Measurements from ENCODE around the gene SUPT20H.
A peak's percentile ranks its signal among the peaks of the same experiment; 100 is the strongest.

The SUPT20H gene

DNA sequence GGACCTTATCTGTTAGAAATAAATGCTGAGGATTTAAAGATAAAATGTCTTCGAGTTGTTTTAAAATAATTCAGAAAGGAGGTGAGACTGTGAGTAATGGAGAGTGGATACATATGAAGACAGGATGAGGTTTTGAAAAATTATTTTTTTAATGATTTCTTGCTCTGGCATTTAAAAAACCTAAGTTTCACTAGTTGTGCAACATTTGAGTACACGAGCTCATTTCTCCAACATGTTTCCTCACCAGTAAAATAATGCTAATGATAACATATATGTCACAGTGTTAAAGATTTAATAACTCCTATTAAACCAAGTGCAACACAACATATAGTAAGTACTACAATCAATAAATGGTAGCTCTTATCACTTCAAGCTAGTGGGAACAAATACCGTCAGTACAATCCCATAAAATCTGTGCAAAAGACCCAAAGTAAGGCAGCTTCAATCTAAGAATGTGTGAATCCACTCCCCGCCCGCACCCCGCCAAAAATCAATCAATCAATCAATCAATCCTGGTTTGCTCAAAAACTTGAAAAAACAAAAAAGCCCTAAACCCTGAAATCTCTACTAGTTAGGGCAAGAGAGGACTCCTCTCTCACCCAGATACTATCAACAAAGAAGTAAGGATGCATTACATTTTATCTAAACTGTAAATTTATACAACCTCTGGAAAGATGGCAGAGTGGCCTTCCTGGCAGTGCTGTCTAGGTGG is 61.6 kb downstream of the SUPT20H start:
- no peak for DNase-seq

DNA sequence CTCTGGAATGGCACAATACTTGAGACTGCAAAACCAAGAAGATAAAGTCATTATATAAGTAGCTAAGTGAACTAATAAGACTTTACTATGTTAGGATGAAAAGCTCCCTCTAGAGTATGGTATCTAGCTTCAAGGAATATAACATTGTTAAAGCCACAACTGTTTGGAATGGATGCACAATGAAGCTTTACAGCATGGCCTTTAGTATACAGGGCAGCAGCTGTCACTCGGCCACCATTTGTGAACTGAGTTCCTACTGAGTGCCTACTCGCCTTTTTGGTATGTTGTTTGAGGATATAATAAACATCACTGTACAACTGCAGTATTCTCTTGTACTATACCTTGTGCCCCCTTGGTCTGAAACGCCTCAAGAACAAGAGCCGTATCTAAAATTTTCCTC is 67.1 kb downstream of the SUPT20H start:
- DNase-seq, result no peak

DNA sequence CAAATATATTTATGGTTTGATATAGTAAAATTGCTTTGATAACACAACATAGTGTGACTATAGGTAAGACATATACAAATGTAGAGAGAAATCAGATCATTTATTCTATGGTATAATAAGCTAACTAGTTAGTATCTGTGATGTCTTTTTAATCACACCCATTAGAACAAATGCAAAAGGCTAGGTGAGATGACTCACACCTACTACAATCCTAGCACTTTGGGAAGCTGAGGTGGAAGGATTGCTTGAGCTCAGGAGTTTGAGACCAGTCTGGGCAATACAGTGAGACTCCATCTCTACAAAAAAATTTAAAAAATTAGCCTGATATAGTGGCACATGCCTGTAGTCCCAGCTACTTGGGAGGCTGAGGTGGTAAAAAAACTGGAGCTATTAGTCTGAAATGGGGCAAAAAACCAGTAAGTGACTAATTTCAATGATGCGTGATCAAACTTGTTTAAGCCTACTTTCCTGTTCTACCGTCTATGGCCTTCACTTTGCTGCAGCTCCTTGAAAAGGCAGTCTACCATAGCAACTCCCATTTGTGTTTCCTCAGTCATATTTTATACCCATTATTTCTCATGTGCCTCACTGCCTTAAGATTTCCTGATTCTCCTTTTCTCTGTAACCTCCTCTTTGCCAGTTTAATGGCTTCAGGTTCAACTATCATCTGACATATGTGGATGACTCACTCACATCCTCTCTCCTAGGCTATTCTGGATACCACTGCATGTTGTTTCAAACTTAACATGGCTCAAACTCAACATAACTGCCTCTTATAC is 72.8 kb downstream of the SUPT20H start:
- DNase-seq, result no peak

DNA sequence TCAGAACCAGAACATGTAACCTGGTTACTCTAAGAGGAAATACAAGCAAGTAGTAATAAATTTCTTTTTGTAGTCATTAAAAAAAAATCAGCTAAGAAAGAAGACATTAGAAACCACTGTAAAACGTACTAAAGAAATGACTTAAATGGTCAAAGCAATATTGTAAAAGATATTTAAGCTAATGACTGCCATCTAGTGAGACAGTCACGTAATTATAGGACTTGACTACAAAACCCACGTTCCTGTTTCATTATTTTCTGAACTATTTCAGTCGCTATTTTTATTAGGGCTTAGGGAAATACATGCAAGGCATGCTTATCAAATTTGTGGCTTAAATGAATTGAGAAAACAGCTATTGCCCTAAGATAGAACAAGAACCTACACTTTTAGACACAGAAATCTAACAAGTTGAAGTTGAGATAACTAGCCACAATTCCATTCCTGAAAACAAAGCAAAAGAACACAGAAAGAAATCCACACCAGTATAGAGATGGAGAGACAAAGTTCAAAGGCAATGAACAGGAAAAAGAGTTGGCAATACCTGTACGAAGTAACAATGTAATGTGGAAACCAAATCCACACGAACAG is 78.2 kb downstream of the SUPT20H start:
- DNase-seq, result peak; percentile 13

GRCh38 chr13:36979361-36980050 is 80.0 kb downstream of the SUPT20H start:
- no peak for DNase-seq

DNA sequence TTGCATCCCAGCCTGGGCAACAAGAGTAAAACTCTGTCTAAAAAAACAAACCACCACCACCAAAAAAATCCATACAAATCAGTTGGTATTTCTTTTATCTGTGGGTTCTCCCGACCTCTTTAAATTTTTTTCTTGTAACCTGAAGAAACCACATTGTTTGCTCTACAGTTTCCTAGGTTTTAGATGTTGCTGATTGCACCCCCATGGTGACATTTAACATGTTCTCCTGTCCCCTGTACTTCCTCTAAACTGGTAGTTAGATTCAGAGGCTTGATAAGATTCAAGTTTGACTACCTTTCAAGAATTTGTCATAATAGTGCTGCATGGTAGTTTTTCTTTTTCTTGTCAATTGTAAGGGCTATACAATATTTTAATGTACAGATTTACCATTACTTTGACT is 84.3 kb downstream of the SUPT20H start:
- no peak for DNase-seq

- no peak for DNase-seq
Observed at GRCh38 chr13:36973621-36974295, 85.7 kb downstream of the SUPT20H start.

- no peak for DNase-seq
Observed at GRCh38 chr13:36973009-36973408, 86.5 kb downstream of the SUPT20H start.

GRCh38 chr13:36966404-36966803 is 93.1 kb downstream of the SUPT20H start:
- no peak for DNase-seq

- DNase-seq, result no peak
Observed at GRCh38 chr13:36965767-36966166, 93.7 kb downstream of the SUPT20H start.

DNA sequence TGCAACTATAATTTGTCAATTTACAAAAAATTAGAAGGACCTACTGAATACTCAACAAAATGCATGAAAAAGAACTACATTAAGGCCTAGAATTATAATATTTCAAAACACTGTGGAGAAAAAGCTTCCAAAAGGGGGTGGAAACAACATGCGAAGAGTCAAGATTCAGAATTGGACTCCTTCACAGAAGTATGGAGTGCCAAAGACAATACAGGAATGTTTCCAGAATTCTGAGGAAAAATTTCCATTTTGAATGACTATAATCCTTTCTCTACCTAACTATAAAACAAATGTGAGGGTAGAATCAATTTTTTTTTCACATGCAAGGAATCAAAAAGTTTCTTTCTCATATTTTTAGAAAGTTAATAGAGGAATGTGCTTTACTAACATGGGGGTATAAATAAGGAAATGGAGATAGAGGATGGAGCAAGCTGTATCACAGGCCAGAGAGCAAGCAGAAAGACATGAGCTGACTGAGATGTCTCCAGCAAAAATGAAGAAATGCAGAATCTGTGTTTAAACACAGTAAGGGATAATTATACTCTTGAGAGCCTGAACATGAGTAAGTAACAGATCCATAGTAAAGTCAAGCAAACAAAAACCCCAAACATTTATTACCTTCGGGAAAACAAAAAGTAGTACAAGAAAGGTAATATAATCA is 99.9 kb downstream of the SUPT20H start:
- no peak for DNase-seq

Measured in NCI-H1436 (cell line).